ENCODE measurements around the gene DAW1. TPM values are rescaled to one million over a fixed set of nuclear protein-coding genes. Genes with fewer than 3 reads are reported as not detected.

DAW1 gene
- total and polyA plus RNA-seq, 2 experiments from 2014 or later = 0.57 TPM; not detected in 1

GRCh38 chr2:227853204-227853629 is 18.2 kb upstream of the DAW1 start:
- Histone ChIP-seq H3K27me3 (no peaks in the 10 kb centered on the region), H3K4me1 (ENCODE audit: low read depth) (no peaks in the 10 kb centered on the region), H3K36me3 (no peaks in the 10 kb centered on the region), H3K9me3 (ENCODE audit: low read depth) (no peaks in the 10 kb centered on the region), H3K27ac (no peak overlapping the region), H3K4me3 (no peak overlapping the region)
- TF ChIP-seq CTCF (IDR thresholded peaks at IDR 0.05; ENCODE audit: low read depth, low read length) = no peak
- peak in 1 of 2 donors; percentile 89 for DNase-seq (ENCODE audit: low read depth in 1 of 2, low spot score in 1 of 2)

GRCh38 chr2:227853765-227854271 is 17.6 kb upstream of the DAW1 start:
- H3K4me1 ChIP-seq (ENCODE audit: low read depth) = no peaks in the 10 kb centered on the region
- no peak for TF ChIP-seq CTCF (IDR thresholded peaks at IDR 0.05; ENCODE audit: low read depth, low read length)
- H3K36me3 ChIP-seq = no peaks in the 10 kb centered on the region
- no peak overlapping the region for H3K27ac ChIP-seq
- H3K9me3 ChIP-seq (ENCODE audit: low read depth) = no peaks in the 10 kb centered on the region
- no peaks in the 10 kb centered on the region for H3K27me3 ChIP-seq
- no peak overlapping the region for H3K4me3 ChIP-seq
- DNase-seq (ENCODE audit: low read depth in 1 of 2, low spot score in 1 of 2) = no peak

- no peak for DNase-seq (ENCODE audit: low read depth in 1 of 2, low spot score in 1 of 2)
- H3K4me1 ChIP-seq (ENCODE audit: low read depth) = no peaks in the 10 kb centered on the region
- no peaks in the 10 kb centered on the region for H3K9me3 ChIP-seq (ENCODE audit: low read depth)
- H3K27me3 ChIP-seq = no peaks in the 10 kb centered on the region
- no peak overlapping the region for H3K4me3 ChIP-seq
- no peaks in the 10 kb centered on the region for H3K36me3 ChIP-seq
- no peak overlapping the region for H3K27ac ChIP-seq
- no peak for TF ChIP-seq CTCF (IDR thresholded peaks at IDR 0.05; ENCODE audit: low read depth, low read length)
Observed at GRCh38 chr2:227855440-227855839, 16.0 kb upstream of the DAW1 start.

- H3K4me1 ChIP-seq (ENCODE audit: low read depth) = no peaks in the 10 kb centered on the region
- H3K27ac ChIP-seq = no peak overlapping the region
- no peak for DNase-seq (ENCODE audit: low read depth in 1 of 2, low spot score in 1 of 2)
- no peaks in the 10 kb centered on the region for H3K9me3 ChIP-seq (ENCODE audit: low read depth)
- H3K36me3 ChIP-seq = no peaks in the 10 kb centered on the region
- no peaks in the 10 kb centered on the region for H3K27me3 ChIP-seq
- no peak for TF ChIP-seq CTCF (IDR thresholded peaks at IDR 0.05; ENCODE audit: low read depth, low read length)
- H3K4me3 ChIP-seq = no peak overlapping the region
Observed at GRCh38 chr2:227856697-227857096, 14.7 kb upstream of the DAW1 start.

GRCh38 chr2:227860221-227860641 is 11.2 kb upstream of the DAW1 start:
- no peak for TF ChIP-seq CTCF (IDR thresholded peaks at IDR 0.05; ENCODE audit: low read depth, low read length)
- Histone ChIP-seq H3K27me3 (no peaks in the 10 kb centered on the region), H3K27ac (no peak overlapping the region), H3K4me1 (ENCODE audit: low read depth) (no peaks in the 10 kb centered on the region), H3K36me3 (no peaks in the 10 kb centered on the region), H3K4me3 (no peak overlapping the region), H3K9me3 (ENCODE audit: low read depth) (no peaks in the 10 kb centered on the region)
- no peak for DNase-seq (ENCODE audit: low read depth in 1 of 2, low spot score in 1 of 2)
